Ovary (tissue), 9 donors: Measurements from ENCODE around the gene ANKAR. TPM values are rescaled to one million over a fixed set of nuclear protein-coding genes. Genes with fewer than 3 reads are reported as not detected.
"Not testable (repeated sequence)": the region's sequence is repeated elsewhere in the genome, so short reads cannot be mapped to it uniquely, and the experiment has no call there.

Experiments used
- DNase-seq, 5 donors: peaks; one replicate each; pipeline ENCODE4 v3.0.0-alpha.2; 2019 to 2020
- H3K27ac ChIP-seq, 2 donors: fragments of 200-600 bp; one replicate each; pipeline versions ENCODE4 v1.5.1 to v1.8.0; 2019 to 2022
- H3K27me3 ChIP-seq: fragments of 200-600 bp; one replicate; pipeline ENCODE4 v1.8.0; 2022
- H3K36me3 ChIP-seq: fragments of 200-600 bp; sonication (generic); one replicate; pipeline ENCODE4 v1.5.1; 2019
- H3K4me1 ChIP-seq: one replicate; pipeline ENCODE4 v1.8.1; 2013; ENCODE audit warnings: mild to moderate bottlenecking, moderate library complexity; ENCODE audit not compliant: insufficient read depth
- H3K4me3 ChIP-seq: fragments of 200-600 bp; sonication (generic); one replicate; pipeline ENCODE4 v1.5.1; 2017
- H3K9me3 ChIP-seq, 2 donors: fragments of 200-600 bp in 1 of 2; sonication (generic) in 1 of 2; one replicate each; pipeline versions ENCODE4 v1.5.1 to v1.8.1; 2013 to 2019; ENCODE audit warnings: mild to moderate bottlenecking in 1 of 2, moderate library complexity in 1 of 2
- EP300 ChIP-seq: sonication (generic); formaldehyde crosslinking; IDR thresholded peaks from one replicate; pipeline ENCODE4 v1.6.1; 2017; ENCODE audit warnings: antibody characterized with exemption
- POLR2A ChIP-seq: fragments of 450-650 bp; IDR thresholded peaks from one replicate; pipeline ENCODE4 v1.6.1; 2017; ENCODE audit warnings: antibody characterized with exemption, mild to moderate bottlenecking, moderate library complexity
- WGBS, 3 donors: extraction: QIAGEN DNeasy Blood & Tissue Kit in 1 of 3; methylation state at CpG; one replicate each; pipeline versions ENCODE4 v1.1.5 to v1.1.7; 2013 to 2017; 5-methylcytosine and 5-hydroxymethylcytosine counted together
- intact Hi-C, 4 donors: fragments of 100-400 bp; cut with DNase I; formaldehyde crosslinking; loops; one replicate each; pipeline versions ENCODE4 v1.11.0 to v1.15.1; 2022 to 2023
- polyA plus RNA-seq, 2 donors: library from polyadenylated mRNA; stranded (reverse); fragments of 200-250 nt in 1 of 2; fragments of 350-450 nt in 1 of 2; fragmentation: Illumina TruSeq in 1 of 2; extraction: RNeasy Lipid Tissue Mini Kit (QIAGEN cat#74804) in 1 of 2; gene quantifications; one replicate each; pipeline ENCODE4 v1.2.3, GENCODE V29; 2013 to 2014
- total RNA-seq, 7 donors: library from RNA; depleted of rRNA in 2 of 7; stranded (reverse); fragments of >200 nt in 2 of 7; fragmentation: NEBNext Ultra II Directional in 3 of 7; extraction: Animal tissue kit (Norgen Biotek cat#: 25700) in 3 of 7; gene quantifications; one replicate each; pipeline versions ENCODE4 v1.1.0 to v1.2.4, GENCODE V29; 2016 to 2023
- TF ChIP-seq, protein P1 (sequence below), 3 donors: fragments of 450-650 bp in 2 of 3; fragments of 200-600 bp in 1 of 3; IDR thresholded peaks; one replicate each; pipeline versions ENCODE4 v1.5.1 to v1.8.0; 2016 to 2022; ENCODE audit warnings: antibody characterized with exemption in 3 of 3, mild to moderate bottlenecking in 1 of 3
- donor health status: DM: no; HTN: no; CAD: no; lungs with moderate emphysema.
- donor health status: DM: no; HTN: no; CAD: no.
- donor health status: Bipolar disorder and iron deficiency.
- donor health status: DM: yes; HTN: yes; CAD: no.
- donor health status: DM: no; HTN: no; CAD: no.
- donor health status: DM: yes; HTN: yes; CAD: no.

Gene ANKAR
- total and polyA plus RNA-seq, 9 donors, result 3.6 to 23.2 (median 17.3) TPM

DNA sequence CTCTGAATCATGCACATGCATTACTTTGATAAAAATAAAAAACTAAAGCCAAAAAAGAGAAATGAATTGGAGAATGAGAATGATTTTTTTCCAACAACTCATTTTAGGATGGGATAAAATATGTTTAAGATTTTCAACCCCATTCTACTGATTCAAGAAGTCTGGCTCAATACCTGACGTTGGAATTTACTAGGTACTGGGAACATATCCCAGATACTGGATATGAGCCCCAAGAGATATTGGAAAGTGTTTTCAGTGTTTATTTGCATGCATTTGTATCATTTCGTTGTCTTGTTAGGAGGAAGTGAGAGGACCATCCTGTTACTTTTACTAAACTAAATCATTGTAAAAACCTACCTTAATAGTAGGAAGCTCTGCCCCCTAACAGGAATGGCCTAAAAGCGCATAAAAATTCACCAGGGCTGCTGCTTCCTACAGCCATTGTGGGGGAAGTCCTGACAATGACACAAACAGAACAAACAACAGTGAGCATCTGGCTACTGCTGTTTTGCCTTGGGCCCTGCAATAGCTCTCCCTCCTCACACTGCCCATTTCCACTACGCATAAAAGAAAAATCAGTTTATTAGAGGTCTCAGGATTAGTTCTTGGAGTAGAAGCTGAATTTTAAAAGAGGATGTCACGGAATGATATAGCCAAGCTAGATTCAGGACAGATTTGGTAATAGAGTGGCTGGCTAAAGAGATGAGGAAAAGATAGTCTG, 35.2 kb downstream of the ANKAR start:
- DNase-seq, result no peak
- H3K9me3 ChIP-seq, result no peaks in the 10 kb centered on the region
- H3K36me3 ChIP-seq, result no peaks in the 10 kb centered on the region
- no peak overlapping the region for H3K27ac ChIP-seq
- H3K4me1 ChIP-seq, result no peaks in the 10 kb centered on the region
- WGBS, 3 donors, result 78 to 93% (median 92%) methylated on average over 5 of the region's 5 CpGs
- intact Hi-C loops, result loop anchor here in 1 of 4 donors (5.0 kb wide), 1 partner anchor 33 kb away; no protein-coding TSS in a partner anchor
- TF ChIP-seq EP300 (no peak), POLR2A (no peak)
- TF ChIP-seq, protein P1, sequence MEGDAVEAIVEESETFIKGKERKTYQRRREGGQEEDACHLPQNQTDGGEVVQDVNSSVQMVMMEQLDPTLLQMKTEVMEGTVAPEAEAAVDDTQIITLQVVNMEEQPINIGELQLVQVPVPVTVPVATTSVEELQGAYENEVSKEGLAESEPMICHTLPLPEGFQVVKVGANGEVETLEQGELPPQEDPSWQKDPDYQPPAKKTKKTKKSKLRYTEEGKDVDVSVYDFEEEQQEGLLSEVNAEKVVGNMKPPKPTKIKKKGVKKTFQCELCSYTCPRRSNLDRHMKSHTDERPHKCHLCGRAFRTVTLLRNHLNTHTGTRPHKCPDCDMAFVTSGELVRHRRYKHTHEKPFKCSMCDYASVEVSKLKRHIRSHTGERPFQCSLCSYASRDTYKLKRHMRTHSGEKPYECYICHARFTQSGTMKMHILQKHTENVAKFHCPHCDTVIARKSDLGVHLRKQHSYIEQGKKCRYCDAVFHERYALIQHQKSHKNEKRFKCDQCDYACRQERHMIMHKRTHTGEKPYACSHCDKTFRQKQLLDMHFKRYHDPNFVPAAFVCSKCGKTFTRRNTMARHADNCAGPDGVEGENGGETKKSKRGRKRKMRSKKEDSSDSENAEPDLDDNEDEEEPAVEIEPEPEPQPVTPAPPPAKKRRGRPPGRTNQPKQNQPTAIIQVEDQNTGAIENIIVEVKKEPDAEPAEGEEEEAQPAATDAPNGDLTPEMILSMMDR (IDR thresholded peaks at IDR 0.05), result no peak
- no peak overlapping the region for H3K4me3 ChIP-seq
- no peaks in the 10 kb centered on the region for H3K27me3 ChIP-seq

DNA sequence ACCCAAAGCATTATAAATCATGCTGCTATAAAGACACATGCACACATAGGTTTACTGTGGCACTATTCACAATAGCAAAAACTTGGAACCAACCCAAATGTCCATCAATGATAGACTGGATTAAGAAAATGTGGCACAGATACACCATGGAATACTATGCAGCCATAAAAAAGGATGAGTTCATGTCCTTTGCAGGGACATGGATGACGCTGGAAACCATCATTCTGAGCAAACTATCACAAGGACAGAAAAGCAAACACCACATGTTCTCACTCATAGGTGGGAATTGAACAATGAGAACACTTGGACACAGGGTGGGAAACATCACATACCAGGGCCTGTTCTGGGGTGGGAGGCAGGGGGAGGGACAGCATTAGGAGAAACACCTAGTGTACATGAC, 43.1 kb downstream of the ANKAR start:
- H3K4me3 ChIP-seq, H3K9me3 ChIP-seq, H3K36me3 ChIP-seq, H3K27ac ChIP-seq, intact Hi-C loops, H3K27me3 ChIP-seq, H3K4me1 ChIP-seq, DNase-seq: not testable (repeated sequence)
- 84 to 92% (median 91%) methylated on average over 1 of the region's 1 CpG for WGBS, 3 donors

DNA sequence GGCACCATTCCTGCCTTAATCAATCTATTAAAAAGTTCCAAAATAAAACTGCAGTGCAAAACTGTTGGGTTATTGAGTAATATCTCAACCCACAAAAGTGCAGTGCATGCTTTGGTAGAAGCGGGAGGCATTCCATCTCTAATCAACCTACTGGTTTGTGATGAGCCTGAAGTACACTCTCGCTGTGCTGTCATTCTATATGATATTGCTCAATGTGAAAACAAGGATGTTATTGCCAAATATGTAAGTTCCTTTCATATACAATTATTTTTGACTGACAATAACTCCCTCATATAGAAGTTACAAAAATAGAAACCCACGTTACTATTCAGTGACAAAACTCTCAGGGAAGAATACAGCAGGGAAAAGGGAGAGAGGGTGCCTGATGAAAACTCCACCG, 45.1 kb downstream of the ANKAR start:
- no peaks in the 10 kb centered on the region for H3K36me3 ChIP-seq
- H3K27me3 ChIP-seq, result no peaks in the 10 kb centered on the region
- H3K27ac ChIP-seq, result no peak overlapping the region
- no peaks in the 10 kb centered on the region for H3K9me3 ChIP-seq
- no peak for TF ChIP-seq EP300
- WGBS, 3 donors, result 91 to 93% (median 93%) methylated on average over 4 of the region's 4 CpGs
- H3K4me1 ChIP-seq, result no peaks in the 10 kb centered on the region
- DNase-seq, result no peak
- intact Hi-C loops, result no loop called here
- no peak overlapping the region for H3K4me3 ChIP-seq

DNA sequence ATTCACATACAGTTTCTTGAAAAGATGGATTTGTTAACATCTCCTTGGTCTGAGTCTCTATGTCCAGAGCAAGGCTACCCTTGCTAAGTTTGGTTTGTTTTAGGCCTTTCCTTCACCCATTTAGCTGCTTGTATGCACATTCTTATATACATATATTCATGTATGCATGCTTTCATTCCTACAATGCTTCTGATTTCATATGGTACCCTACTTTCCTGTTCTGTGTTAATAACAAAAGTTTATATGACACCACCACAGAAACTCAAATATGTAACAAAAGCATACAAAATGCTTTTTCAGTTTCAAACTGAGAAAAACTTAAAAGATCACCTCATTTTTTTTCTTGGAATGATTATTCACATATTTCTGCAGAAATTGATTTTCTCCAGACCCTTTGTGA, 48.7 kb downstream of the ANKAR start:
- no peak overlapping the region for H3K27ac ChIP-seq
- H3K36me3 ChIP-seq, result no peaks in the 10 kb centered on the region
- no peak for DNase-seq
- H3K4me3 ChIP-seq, result no peak overlapping the region
- TF ChIP-seq POLR2A (no peak), EP300 (no peak)
- TF ChIP-seq, protein P1 (IDR thresholded peaks at IDR 0.05), result no peak
- intact Hi-C loops, result no loop called here
- no peaks in the 10 kb centered on the region for H3K4me1 ChIP-seq
- H3K9me3 ChIP-seq, result no peaks in the 10 kb centered on the region
- no peaks in the 10 kb centered on the region for H3K27me3 ChIP-seq

Other genes with a start within 250 kb of the ANKAR start
- 10 to 100 TPM; 30.4 to 41.3 (median 34.2) TPM for gene WDR75, start 233.2 kb upstream of the ANKAR start, total RNA-seq
- gene WDR75, start 233.2 kb upstream of the ANKAR start, polyA plus RNA-seq, result 10 to 100 TPM; 22.8 to 34.2 TPM
- 100 to 1,000 TPM; 243 to 515 (median 365) TPM for gene SLC40A1, start 93.9 kb upstream of the ANKAR start, total RNA-seq
- gene SLC40A1, start 93.9 kb upstream of the ANKAR start, polyA plus RNA-seq, result 100 to 1,000 TPM; 288 to 361 TPM
- 10 to 100 TPM; 38.5 to 61.9 (median 47.3) TPM for gene ASNSD1, start 13.2 kb upstream of the ANKAR start, total RNA-seq
- 10 to 100 TPM; 41.9 to 43.4 TPM for gene ASNSD1, start 13.2 kb upstream of the ANKAR start, polyA plus RNA-seq
- 10 to 100 TPM in 1 of 7 donors, 1 to 10 TPM in 6; 4.7 to 10.6 (median 8.5) TPM for gene OSGEPL1, start 88.1 kb downstream of the ANKAR start, total RNA-seq
- 1 to 10 TPM; 6.2 to 9.7 TPM for gene OSGEPL1, start 88.1 kb downstream of the ANKAR start, polyA plus RNA-seq
- gene ORMDL1, start 109.7 kb downstream of the ANKAR start, total RNA-seq, result 10 to 100 TPM; 34.8 to 55.4 (median 48.7) TPM
- gene ORMDL1, start 109.7 kb downstream of the ANKAR start, polyA plus RNA-seq, result 10 to 100 TPM; 43.6 to 70.7 TPM
- gene PMS1, start 109.8 kb downstream of the ANKAR start, total RNA-seq, result 10 to 100 TPM; 17.3 to 37.0 (median 25.9) TPM
- 10 to 100 TPM in 1 of 2 donors, 1 to 10 TPM in 1; 9.0 to 12.2 TPM for gene PMS1, start 109.8 kb downstream of the ANKAR start, polyA plus RNA-seq